Measurements from ENCODE around the gene PPP1R9A. TPM values are rescaled to one million over a fixed set of nuclear protein-coding genes. Genes with fewer than 3 reads are reported as not detected.

PPP1R9A gene
- total RNA-seq, 4 donors from 2014 or later = 22.4 to 27.5 (median 23.3) TPM

GRCh38 chr7:95011995-95012394 lies 104.6 kb downstream of the PPP1R9A start:
- no peak overlapping the region for H3K27ac ChIP-seq (replicated peaks in 1 of 4)

GRCh38 chr7:95018021-95018420 lies 110.6 kb downstream of the PPP1R9A start:
- Histone ChIP-seq H3K27ac (replicated peaks in 1 of 4) (no peak overlapping the region), H3K9me3 (no peaks in the 10 kb centered on the region), H3K36me3 (no peaks in the 10 kb centered on the region), H3K27me3 (no peaks in the 10 kb centered on the region), H3K4me1 (no peaks in the 10 kb centered on the region), H3K4me3 (no peak overlapping the region)
- intact Hi-C loops (cut with DNase I) = no loop called here
- DNase-seq (ENCODE audit: extremely low spot score) = no peak
- TF ChIP-seq EP300 (IDR thresholded peaks at IDR 0.05) (no peak), POLR2A (IDR thresholded peaks at IDR 0.05; ENCODE audit: low read depth) (no peak), CTCF (IDR thresholded peaks at IDR 0.05) (no peak), POLR2AphosphoS5 (IDR thresholded peaks at IDR 0.05) (no peak)
- 82% methylated on average over 1 of the region's 1 CpG for WGBS

More at GRCh38 chr7:95011995-95012394, 104.6 kb downstream of the PPP1R9A start:
- Histone ChIP-seq H3K9me3 (no peaks in the 10 kb centered on the region), H3K36me3 (no peaks in the 10 kb centered on the region), H3K4me3 (no peak overlapping the region), H3K4me1 (peaks cover 0 to 16% (median 13%) of the 10 kb centered on the region in 4 donors), H3K27me3 (no peaks in the 10 kb centered on the region)
- no peak for TF ChIP-seq POLR2AphosphoS5 (IDR thresholded peaks at IDR 0.05)
- DNase-seq (ENCODE audit: extremely low spot score) = no peak
- intact Hi-C loops (cut with DNase I) = no loop called here
- 56% methylated on average over 4 of the region's 4 CpGs for WGBS

GRCh38 chr7:95026018-95026417 lies 118.6 kb downstream of the PPP1R9A start:
- intact Hi-C loops (cut with DNase I) = no loop called here
- Histone ChIP-seq H3K4me1 (no peaks in the 10 kb centered on the region), H3K27ac (replicated peaks in 1 of 4) (no peak overlapping the region), H3K36me3 (no peaks in the 10 kb centered on the region), H3K4me3 (no peak overlapping the region), H3K27me3 (no peaks in the 10 kb centered on the region), H3K9me3 (peaks cover 0 to 11% (median 6%) of the 10 kb centered on the region in 4 donors)
- no peak for DNase-seq (ENCODE audit: extremely low spot score)
- no peak for TF ChIP-seq EP300 (IDR thresholded peaks at IDR 0.05)
- TF ChIP-seq CTCF (IDR thresholded peaks at IDR 0.05) = no peak
- TF ChIP-seq POLR2AphosphoS5 (IDR thresholded peaks at IDR 0.05) = no peak
- no peak for TF ChIP-seq POLR2A (IDR thresholded peaks at IDR 0.05; ENCODE audit: low read depth)

GRCh38 chr7:95026421-95027072 lies 119.2 kb downstream of the PPP1R9A start:
- Histone ChIP-seq H3K36me3 (no peaks in the 10 kb centered on the region), H3K27ac (replicated peaks in 1 of 4) (no peak overlapping the region), H3K27me3 (no peaks in the 10 kb centered on the region), H3K4me1 (no peaks in the 10 kb centered on the region), H3K4me3 (no peak overlapping the region), H3K9me3 (peaks cover 0 to 11% (median 6%) of the 10 kb centered on the region in 4 donors)
- WGBS = 87% methylated on average over 3 of the region's 6 CpGs
- DNase-seq (ENCODE audit: extremely low spot score) = no peak
- intact Hi-C loops (cut with DNase I) = no loop called here
- TF ChIP-seq CTCF (IDR thresholded peaks at IDR 0.05) (no peak), EP300 (IDR thresholded peaks at IDR 0.05) (no peak), POLR2A (IDR thresholded peaks at IDR 0.05; ENCODE audit: low read depth) (no peak), POLR2AphosphoS5 (IDR thresholded peaks at IDR 0.05) (no peak)

GRCh38 chr7:95027234-95027872 lies 120.0 kb downstream of the PPP1R9A start:
- Histone ChIP-seq H3K9me3 (peaks cover 0 to 11% (median 6%) of the 10 kb centered on the region in 4 donors), H3K4me3 (no peak overlapping the region), H3K27ac (replicated peaks in 1 of 4) (no peak overlapping the region), H3K4me1 (no peaks in the 10 kb centered on the region), H3K36me3 (no peaks in the 10 kb centered on the region), H3K27me3 (no peaks in the 10 kb centered on the region)
- no peak for DNase-seq (ENCODE audit: extremely low spot score)
- WGBS = 82% methylated on average over 11 of the region's 11 CpGs
- intact Hi-C loops (cut with DNase I) = no loop called here
- TF ChIP-seq POLR2AphosphoS5 (IDR thresholded peaks at IDR 0.05) = no peak

Data from esophagus muscularis mucosa (tissue), 4 donors.